ENCODE measurements around the gene UBAC2. TPM values are rescaled to one million over a fixed set of nuclear protein-coding genes. Genes with fewer than 3 reads are reported as not detected.

Gene UBAC2
- total and polyA plus RNA-seq, 2 of the 4 experiments (the other 2 are of a cell fraction) = 20.8 to 36.3 TPM

DNA sequence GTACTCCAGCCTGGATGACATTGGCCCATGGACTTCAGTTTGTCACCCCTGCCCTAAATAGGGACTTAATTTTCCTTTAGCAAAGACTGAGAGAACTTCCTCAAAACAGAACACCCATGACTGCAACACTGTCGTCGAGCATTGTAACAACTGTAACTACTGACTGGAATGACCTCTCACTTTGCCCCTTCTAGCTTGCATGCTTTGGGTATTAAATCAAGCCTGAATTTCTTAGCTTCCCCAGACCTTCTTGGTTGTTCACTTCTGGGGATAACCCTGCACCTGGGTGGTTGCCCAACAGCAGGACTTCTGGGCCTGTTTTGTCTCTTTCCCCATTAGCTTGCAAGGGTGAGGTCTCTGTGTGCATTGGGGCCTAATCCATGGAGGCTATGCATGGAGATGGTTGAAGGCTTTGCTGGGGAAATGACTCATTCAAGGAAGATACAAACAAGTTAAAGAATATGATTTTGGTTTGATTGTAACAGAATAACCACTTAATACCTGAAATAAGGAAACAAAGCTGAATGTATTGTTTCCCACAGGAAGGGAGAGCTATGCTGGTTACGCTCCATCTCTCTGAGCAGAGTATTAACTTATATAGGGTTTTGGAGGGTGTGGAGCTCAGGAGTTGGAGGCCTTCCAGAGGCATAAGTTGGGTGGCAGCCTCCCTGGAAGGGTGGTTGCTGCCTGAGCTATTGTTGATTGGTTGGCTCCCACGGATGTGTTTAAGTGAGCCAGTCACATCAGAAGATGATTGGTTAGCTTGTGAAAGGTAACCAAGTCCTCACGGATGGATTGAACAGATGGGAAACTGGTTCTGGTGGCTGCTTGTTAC, 34.7 kb upstream of the UBAC2 start:
- H3K18ac ChIP-seq (ENCODE audit: low read depth, low read length) = no peak overlapping the region
- H3K4me2 ChIP-seq (ENCODE audit: low read depth, low read length) = no peak overlapping the region
- ChIA-PET CTCF (interaction anchor here (0.6 kb wide), 2 partner anchors 11 to 22 kb away, joined by 4 read pairs; no protein-coding TSS in a partner anchor), POLR2A (ENCODE audit: unreplicated experiment) (no interaction called here)
- no peak overlapping the region for H3K9ac ChIP-seq (ENCODE audit: low read depth, low read length)
- H2AK5ac ChIP-seq (ENCODE audit: low read depth, low read length) = no peak overlapping the region
- H3K23ac ChIP-seq (ENCODE audit: low read depth, low read length) = no peak overlapping the region
- no peak overlapping the region for H2AK9ac ChIP-seq (replicated peaks; ENCODE audit: low read depth, low read length, poor library complexity)
- no peaks in the 10 kb centered on the region for H4K20me1 ChIP-seq (ENCODE audit: insufficient read depth, low read length)
- no peak overlapping the region for H3K4me3 ChIP-seq (ENCODE audit: insufficient read depth, low read depth, low read length)
- no peak overlapping the region for H4K8ac ChIP-seq (ENCODE audit: low read depth in 2 of 2, low read length in 2 of 2)
- no peaks in the 10 kb centered on the region for H3K36me3 ChIP-seq (ENCODE audit: control insufficient read depth, insufficient read depth, low read length)
- dilution Hi-C loops (cut with HindIII; ENCODE audit: low sequenced_read_pairs, unreplicated experiment) (no loop called here), in situ Hi-C loops (cut with MboI; ENCODE audit: low sequenced_read_pairs) (no loop called here), intact Hi-C loops (cut with micrococcal nuclease) (no loop called here)
- no peak for TF ChIP-seq MAZ (IDR thresholded peaks at IDR 0.05; ENCODE audit: borderline replicate concordance, low read depth, low read length)
- TF ChIP-seq MAFK (IDR thresholded peaks at IDR 0.05; ENCODE audit: low read depth, low read length) = no peak
- no peak for TF ChIP-seq BHLHE40 (IDR thresholded peaks at IDR 0.05; ENCODE audit: low read depth, low read length)
- no peak for TF ChIP-seq FOS (IDR thresholded peaks at IDR 0.05; ENCODE audit: low read depth, low read length)
- TF ChIP-seq CHD1 (IDR thresholded peaks at IDR 0.05; ENCODE audit: low read depth, low read length) = no peak
- TF ChIP-seq SMC3 (IDR thresholded peaks at IDR 0.05; ENCODE audit: low read depth, low read length) = no peak
- TF ChIP-seq, protein P1, sequence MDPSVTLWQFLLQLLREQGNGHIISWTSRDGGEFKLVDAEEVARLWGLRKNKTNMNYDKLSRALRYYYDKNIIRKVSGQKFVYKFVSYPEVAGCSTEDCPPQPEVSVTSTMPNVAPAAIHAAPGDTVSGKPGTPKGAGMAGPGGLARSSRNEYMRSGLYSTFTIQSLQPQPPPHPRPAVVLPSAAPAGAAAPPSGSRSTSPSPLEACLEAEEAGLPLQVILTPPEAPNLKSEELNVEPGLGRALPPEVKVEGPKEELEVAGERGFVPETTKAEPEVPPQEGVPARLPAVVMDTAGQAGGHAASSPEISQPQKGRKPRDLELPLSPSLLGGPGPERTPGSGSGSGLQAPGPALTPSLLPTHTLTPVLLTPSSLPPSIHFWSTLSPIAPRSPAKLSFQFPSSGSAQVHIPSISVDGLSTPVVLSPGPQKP (IDR thresholded peaks at IDR 0.05; ENCODE audit: borderline replicate concordance, low read depth, low read length) = no peak
- TF ChIP-seq RAD21 (IDR thresholded peaks at IDR 0.05; ENCODE audit: low read length) = no peak
- TF ChIP-seq, protein P2, sequence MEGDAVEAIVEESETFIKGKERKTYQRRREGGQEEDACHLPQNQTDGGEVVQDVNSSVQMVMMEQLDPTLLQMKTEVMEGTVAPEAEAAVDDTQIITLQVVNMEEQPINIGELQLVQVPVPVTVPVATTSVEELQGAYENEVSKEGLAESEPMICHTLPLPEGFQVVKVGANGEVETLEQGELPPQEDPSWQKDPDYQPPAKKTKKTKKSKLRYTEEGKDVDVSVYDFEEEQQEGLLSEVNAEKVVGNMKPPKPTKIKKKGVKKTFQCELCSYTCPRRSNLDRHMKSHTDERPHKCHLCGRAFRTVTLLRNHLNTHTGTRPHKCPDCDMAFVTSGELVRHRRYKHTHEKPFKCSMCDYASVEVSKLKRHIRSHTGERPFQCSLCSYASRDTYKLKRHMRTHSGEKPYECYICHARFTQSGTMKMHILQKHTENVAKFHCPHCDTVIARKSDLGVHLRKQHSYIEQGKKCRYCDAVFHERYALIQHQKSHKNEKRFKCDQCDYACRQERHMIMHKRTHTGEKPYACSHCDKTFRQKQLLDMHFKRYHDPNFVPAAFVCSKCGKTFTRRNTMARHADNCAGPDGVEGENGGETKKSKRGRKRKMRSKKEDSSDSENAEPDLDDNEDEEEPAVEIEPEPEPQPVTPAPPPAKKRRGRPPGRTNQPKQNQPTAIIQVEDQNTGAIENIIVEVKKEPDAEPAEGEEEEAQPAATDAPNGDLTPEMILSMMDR (conservative IDR thresholded peaks at IDR 0.05; ENCODE audit: low read depth, low read length) = no peak
- H3K4me1 ChIP-seq (ENCODE audit: control insufficient read depth, insufficient read depth, low read length) = no peaks in the 10 kb centered on the region
- no peak overlapping the region for H4K5ac ChIP-seq (ENCODE audit: low read depth, low read length)
- no peak overlapping the region for H3K56ac ChIP-seq (ENCODE audit: extremely low read depth, insufficient read depth, low read length)
- H3K4ac ChIP-seq (ENCODE audit: low read depth, low read length) = no peak overlapping the region
- H3K27me3 ChIP-seq (ENCODE audit: control insufficient read depth, insufficient read depth, low read length) = peaks cover 5% of the 10 kb centered on the region
- H2BK120ac ChIP-seq (ENCODE audit: low read depth, low read length) = no peak overlapping the region
- no peak overlapping the region for H2BK20ac ChIP-seq (ENCODE audit: low read depth, low read length)
- H3K9me3 ChIP-seq (ENCODE audit: control insufficient read depth, insufficient read depth, low read length) = no peaks in the 10 kb centered on the region; the same call in 1 of the 2 replicates
- no peak overlapping the region for H2AFZ ChIP-seq (replicated peaks; ENCODE audit: low read length, poor library complexity)
- 100% methylated on average over 2 of the region's 5 CpGs; no CpG with 5 or more reads in 1 of the 2 experiments for WGBS, 2 experiments (ENCODE audit: extremely low coverage in 2 of 2, insufficient read length in 1 of 2)
- BruUV-seq (replicated peaks) = no TSS peak
- H3K79me1 ChIP-seq (ENCODE audit: low read depth in 1 of 2, low read length in 2 of 2) = no peaks in the 10 kb centered on the region
- no peaks in the 10 kb centered on the region for H3K9me1 ChIP-seq (ENCODE audit: insufficient read depth, low read length)
- DNase-seq = no peak
- no peak overlapping the region for H3K27ac ChIP-seq (ENCODE audit: insufficient read depth, low read length)
- no peak overlapping the region for H2BK5ac ChIP-seq (ENCODE audit: low read depth, low read length, poor library complexity, severe bottlenecking)
- H4K91ac ChIP-seq (ENCODE audit: insufficient read depth, low read depth, low read length) = no peak overlapping the region
- H3K14ac ChIP-seq (replicated peaks; ENCODE audit: low read depth, low read length) = no peak overlapping the region
- H2BK15ac ChIP-seq (ENCODE audit: low read depth, low read length) = no peak overlapping the region
- no peak for ATAC-seq (ENCODE audit: low read depth)

All from IMR-90 (cell line).